Right atrium auricular region (tissue), 2 donors: ENCODE data around the gene CCDC197. TPM values are rescaled to one million over a fixed set of nuclear protein-coding genes. Genes with fewer than 3 reads are reported as not detected.
A peak's percentile ranks its signal among the peaks of the same experiment; 100 is the strongest.

ENCODE experiments used
- DNase-seq: peaks from one replicate; pipeline ENCODE4 v3.0.0-alpha.2; 2019; ENCODE audit warnings: low spot score
- H3K27ac ChIP-seq, 2 donors: fragments of 200-600 bp; sonication (generic); 1 replicate in 1 of 2; 2 replicates in 1 of 2; pipeline ENCODE4 v1.5.1; 2016 to 2019
- H3K27me3 ChIP-seq, 2 donors: fragments of 200-600 bp; sonication (generic); one replicate each; pipeline versions ENCODE4 v1.5.1 to v1.6.0; 2017 to 2019
- H3K36me3 ChIP-seq: fragments of 200-600 bp; sonication (generic); one replicate; pipeline ENCODE4 v1.5.1; 2016
- H3K4me1 ChIP-seq, 2 donors: fragments of 200-600 bp; sonication (generic); one replicate each; pipeline versions ENCODE4 v1.5.1 to v1.6.0; 2017 to 2019
- H3K4me3 ChIP-seq, 2 donors: fragments of 200-600 bp; sonication (generic); 1 replicate in 1 of 2; 2 replicates in 1 of 2; pipeline ENCODE4 v1.5.1; 2017 to 2019; ENCODE audit warnings: mild to moderate bottlenecking in 1 of 2, moderate library complexity in 1 of 2
- H3K9me3 ChIP-seq, 2 donors: fragments of 200-600 bp; sonication (generic); one replicate each; pipeline ENCODE4 v1.5.1; 2019
- CTCF ChIP-seq, 2 donors: fragments of 200-600 bp; sonication (generic); IDR thresholded peaks; one replicate each; pipeline ENCODE4 v1.5.1; 2019; ENCODE audit warnings: antibody characterized with exemption in 2 of 2
- total RNA-seq, 2 donors: library from RNA; depleted of rRNA; stranded (reverse); fragments of >200 nt; gene quantifications; one replicate each; pipeline ENCODE4 v1.1.0, GENCODE V29; 2016

Gene CCDC197
- total RNA-seq, 2 donors from 2014 or later: not detected

GRCh38 chr14:93973607-93974006 lies 23.5 kb upstream of the CCDC197 start:
- H3K4me1 ChIP-seq: peaks cover 0 to 58% of the 10 kb centered on the region in 2 donors
- peak overlapping the region; percentile 53 to 54 for H3K4me3 ChIP-seq
- no peak for DNase-seq
- peaks cover 4% of the 10 kb centered on the region for H3K36me3 ChIP-seq
- H3K27me3 ChIP-seq: no peaks in the 10 kb centered on the region
- peak overlapping the region; percentile 86 to 88 for H3K27ac ChIP-seq
- no peak for TF ChIP-seq CTCF (IDR thresholded peaks at IDR 0.05)
- H3K9me3 ChIP-seq: no peaks in the 10 kb centered on the region

GRCh38 chr14:93974299-93974698 lies 22.8 kb upstream of the CCDC197 start:
- TF ChIP-seq CTCF (IDR thresholded peaks at IDR 0.05): no peak
- no peaks in the 10 kb centered on the region for H3K9me3 ChIP-seq
- H3K27me3 ChIP-seq: no peaks in the 10 kb centered on the region
- DNase-seq: no peak
- peak overlapping the region; percentile 53 to 54 for H3K4me3 ChIP-seq
- peaks cover 4% of the 10 kb centered on the region for H3K36me3 ChIP-seq
- peaks cover 0 to 52% of the 10 kb centered on the region in 2 donors for H3K4me1 ChIP-seq
- peak overlapping the region; percentile 86 to 88 for H3K27ac ChIP-seq

- no peaks in the 10 kb centered on the region for H3K9me3 ChIP-seq
- H3K4me1 ChIP-seq: peaks cover 0 to 47% of the 10 kb centered on the region in 2 donors
- peak overlapping the region; percentile 86 to 88 for H3K27ac ChIP-seq
- no peak for TF ChIP-seq CTCF (IDR thresholded peaks at IDR 0.05)
- peak overlapping the region; percentile 53 to 54 for H3K4me3 ChIP-seq
- no peaks in the 10 kb centered on the region for H3K27me3 ChIP-seq
- DNase-seq: no peak
- H3K36me3 ChIP-seq: peaks cover 1% of the 10 kb centered on the region
Measured at GRCh38 chr14:93974833-93975232, 22.3 kb upstream of the CCDC197 start.

- peaks cover 0 to 45% of the 10 kb centered on the region in 2 donors for H3K4me1 ChIP-seq
- no peak for DNase-seq
- peak overlapping the region; percentile 53 to 54 for H3K4me3 ChIP-seq
Measured at GRCh38 chr14:93975791-93976476, 21.2 kb upstream of the CCDC197 start.

GRCh38 chr14:93976477-93977057 lies 20.5 kb upstream of the CCDC197 start, which contains the start of gene ASB2:
TSS of gene ASB2 (minus strand) at chr14:93976570. CDS start at chr14:93964539, 12,031 bp downstream.
- H3K9me3 ChIP-seq: no peaks in the 10 kb centered on the region
- peak; percentile 66 for DNase-seq
- H3K27me3 ChIP-seq: no peaks in the 10 kb centered on the region
- peak within 1 kb of the TSS; percentile 86 to 88 for H3K27ac ChIP-seq
- H3K4me3 ChIP-seq: peak within 1 kb of the TSS; percentile 53 to 54
- TF ChIP-seq CTCF (IDR thresholded peaks at IDR 0.05): no peak
- H3K4me1 ChIP-seq: peaks cover 0 to 45% of the 10 kb centered on the region in 2 donors
- no peaks in the 10 kb centered on the region for H3K36me3 ChIP-seq

More at GRCh38 chr14:93975791-93976476, 21.2 kb upstream of the CCDC197 start:
- TF ChIP-seq CTCF (IDR thresholded peaks at IDR 0.05): no peak
- Histone ChIP-seq H3K27ac (peak overlapping the region; percentile 86 to 88), H3K27me3 (no peaks in the 10 kb centered on the region), H3K36me3 (no peaks in the 10 kb centered on the region), H3K9me3 (no peaks in the 10 kb centered on the region)
